Liver (tissue), 9 donors: ENCODE measurements around the gene SRC. TPM values are rescaled to one million over a fixed set of nuclear protein-coding genes. Genes with fewer than 3 reads are reported as not detected.

Experiments used
- DNase-seq: peaks from one replicate; pipeline ENCODE4 v3.0.0-alpha.2; 2017; ENCODE audit warnings: low spot score
- H3K27ac ChIP-seq, 2 donors: one replicate each; pipeline ENCODE4 v1.7.0; 2013; ENCODE audit warnings: inconsistent platforms in 2 of 2, low read length in 2 of 2, control low read depth in 1 of 2, low read depth in 1 of 2, mild to moderate bottlenecking in 1 of 2
- H3K27me3 ChIP-seq, 4 donors: one replicate each; pipeline versions ENCODE4 v1.6.1 to v1.7.0; 2013; ENCODE audit warnings: low read length in 3 of 4, inconsistent platforms in 1 of 4, mild to moderate bottlenecking in 1 of 4, moderate library complexity in 1 of 4; ENCODE audit not compliant: control insufficient read depth in 4 of 4, insufficient read depth in 4 of 4
- H3K36me3 ChIP-seq, 4 donors: one replicate each; pipeline versions ENCODE4 v1.6.1 to v1.7.0; 2013; ENCODE audit warnings: low read length in 3 of 4, mild to moderate bottlenecking in 3 of 4, low read depth in 1 of 4, moderate library complexity in 1 of 4; ENCODE audit not compliant: control insufficient read depth in 4 of 4, insufficient read depth in 3 of 4
- H3K4me1 ChIP-seq, 4 donors: one replicate each; pipeline versions ENCODE4 v1.6.1 to v1.7.0; 2013; ENCODE audit warnings: low read length in 3 of 4, mild to moderate bottlenecking in 3 of 4, moderate library complexity in 1 of 4; ENCODE audit not compliant: control insufficient read depth in 4 of 4, insufficient read depth in 4 of 4
- H3K4me3 ChIP-seq, 3 donors: one replicate each; pipeline versions ENCODE4 v1.6.1 to v1.7.0; 2013; ENCODE audit warnings: low read length in 3 of 3, control low read depth in 1 of 3, low read depth in 1 of 3, mild to moderate bottlenecking in 1 of 3
- H3K9ac ChIP-seq, 2 donors: one replicate each; pipeline ENCODE4 v1.7.0; 2013; ENCODE audit warnings: low read length in 2 of 2, mild to moderate bottlenecking in 2 of 2, moderate library complexity in 2 of 2, control low read depth in 1 of 2, low read depth in 1 of 2
- H3K9me3 ChIP-seq, 4 donors: one replicate each; pipeline versions ENCODE4 v1.6.1 to v1.7.0; 2013; ENCODE audit warnings: low read length in 3 of 4; ENCODE audit not compliant: control insufficient read depth in 4 of 4
- ATF3 ChIP-seq: IDR thresholded peaks from 2 replicates; pipeline ENCODE4 v1.6.1; 2016; ENCODE audit warnings: antibody characterized with exemption
- FOXA1 ChIP-seq: IDR thresholded peaks from 2 replicates; pipeline ENCODE4 v1.6.1; 2016; ENCODE audit warnings: antibody characterized with exemption
- FOXA2 ChIP-seq: IDR thresholded peaks from 2 replicates; pipeline ENCODE4 v1.6.1; 2016; ENCODE audit warnings: antibody characterized with exemption
- JUND ChIP-seq, 2 donors: IDR thresholded peaks; 2 replicates each; pipeline ENCODE4 v1.6.1; 2016; ENCODE audit warnings: antibody characterized with exemption in 2 of 2
- NR2F2 ChIP-seq: IDR thresholded peaks from 2 replicates; pipeline ENCODE4 v1.6.1; 2016; ENCODE audit warnings: antibody characterized with exemption
- RAD21 ChIP-seq, 2 donors: IDR thresholded peaks; 2 replicates each; pipeline ENCODE4 v1.6.1; 2016; ENCODE audit warnings: antibody characterized with exemption in 2 of 2, mild to moderate bottlenecking in 2 of 2
- REST ChIP-seq: IDR thresholded peaks from 2 replicates; pipeline ENCODE4 v1.6.1; 2016; ENCODE audit warnings: antibody characterized with exemption, mild to moderate bottlenecking
- RXRA ChIP-seq, 2 donors: IDR thresholded peaks; 2 replicates each; pipeline ENCODE4 v1.6.1; 2017 to 2018; ENCODE audit warnings: antibody characterized with exemption in 2 of 2, mild to moderate bottlenecking in 1 of 2
- SP1 ChIP-seq: IDR thresholded peaks from 2 replicates; pipeline ENCODE4 v1.6.1; 2018; ENCODE audit warnings: antibody characterized with exemption, mild to moderate bottlenecking
- YY1 ChIP-seq: IDR thresholded peaks from 2 replicates; pipeline ENCODE4 v1.6.1; 2016; ENCODE audit warnings: antibody characterized with exemption, mild to moderate bottlenecking
- ZBTB33 ChIP-seq: IDR thresholded peaks from 2 replicates; pipeline ENCODE4 v1.6.1; 2016; ENCODE audit warnings: antibody characterized with exemption
- WGBS: extraction: QIAGEN DNeasy Blood & Tissue Kit; methylation state at CpG from one replicate; pipeline ENCODE4 v1.1.7; 2013; 5-methylcytosine and 5-hydroxymethylcytosine counted together
- polyA plus RNA-seq, 2 donors: library from polyadenylated mRNA; stranded (reverse) in 1 of 2; unstranded in 1 of 2; fragments of 200-250 nt in 1 of 2; fragments of >200 nt in 1 of 2; fragmentation: Nextera tagmentation in 1 of 2; extraction: Ambion mirVana in 1 of 2; gene quantifications; one replicate each; pipeline versions ENCODE4 v1.2.1 to v1.2.3, GENCODE V29; 2013 to 2015
- total RNA-seq, 2 donors: library from RNA; depleted of rRNA; stranded (reverse); fragments of >200 nt; gene quantifications; one replicate each; pipeline ENCODE4 v1.2.3, GENCODE V29; 2014
- donor health status: healthy.
- donor health status: healthy.
- donor health status: healthy.
- donor health status: healthy.
- donor health status: healthy.

SRC gene
- total and polyA plus RNA-seq, 4 donors: 3.3 to 21.2 (median 5.4) TPM

- H3K4me3 ChIP-seq: no peak overlapping the region
- no peak overlapping the region for H3K9ac ChIP-seq
- TF ChIP-seq ATF3: no peak
- TF ChIP-seq FOXA2: no peak
- H3K27me3 ChIP-seq: peaks cover 0 to 14% (median 2%) of the 10 kb centered on the region in 4 donors
- no peaks in the 10 kb centered on the region for H3K9me3 ChIP-seq
- no peaks in the 10 kb centered on the region for H3K4me1 ChIP-seq
- 87% methylated on average over 10 of the region's 10 CpGs for WGBS
- DNase-seq: no peak
- no peaks in the 10 kb centered on the region for H3K36me3 ChIP-seq
- no peak overlapping the region for H3K27ac ChIP-seq
Measured at GRCh38 chr20:37423545-37423944, 77.6 kb downstream of the SRC start.

- H3K9ac ChIP-seq: no peak overlapping the region
- no peak for DNase-seq
- H3K9me3 ChIP-seq: no peaks in the 10 kb centered on the region
- H3K4me1 ChIP-seq: no peaks in the 10 kb centered on the region
- TF ChIP-seq ZBTB33: no peak
- TF ChIP-seq REST: no peak
- no peak overlapping the region for H3K4me3 ChIP-seq
- no peaks in the 10 kb centered on the region for H3K36me3 ChIP-seq
- no peak overlapping the region for H3K27ac ChIP-seq
- peaks cover 0 to 12% (median 2%) of the 10 kb centered on the region in 4 donors for H3K27me3 ChIP-seq
- 86% methylated on average over 3 of the region's 3 CpGs for WGBS
Measured at GRCh38 chr20:37424062-37424851, 78.3 kb downstream of the SRC start.

- H3K27me3 ChIP-seq: peaks cover 0 to 11% (median 2%) of the 10 kb centered on the region in 4 donors
- 90% methylated on average over 9 of the region's 9 CpGs for WGBS
- no peak overlapping the region for H3K27ac ChIP-seq
- no peak for DNase-seq
- H3K36me3 ChIP-seq: no peaks in the 10 kb centered on the region
- no peaks in the 10 kb centered on the region for H3K9me3 ChIP-seq
- H3K4me1 ChIP-seq: no peaks in the 10 kb centered on the region
- H3K4me3 ChIP-seq: no peak overlapping the region
- no peak overlapping the region for H3K9ac ChIP-seq
- TF ChIP-seq ZBTB33 (no peak), SP1 (no peak), ATF3 (no peak), JUND (IDR thresholded peaks at IDR 0.05) (no peak), NR2F2 (no peak), FOXA1 (no peak), REST (no peak), FOXA2 (no peak), RAD21 (IDR thresholded peaks at IDR 0.05) (no peak), YY1 (no peak), RXRA (IDR thresholded peaks at IDR 0.05) (no peak)
Measured at GRCh38 chr20:37425103-37425625, 79.2 kb downstream of the SRC start.
